ENCODE measurements around the gene PATJ. TPM values are rescaled to one million over a fixed set of nuclear protein-coding genes. Genes with fewer than 3 reads are reported as not detected.

PATJ gene
- polyA plus RNA-seq, 1 donor (not counting 4 experiments of a cell fraction or from before 2014, with no cell fraction given): 28.1 TPM

- Histone ChIP-seq H3K9me1 (ENCODE audit: control insufficient read depth, extremely low read depth, insufficient read depth, low read length) (no peaks in the 10 kb centered on the region), H4K20me1 (ENCODE audit: control insufficient read depth, extremely low read depth, insufficient read depth, low read length) (no peaks in the 10 kb centered on the region), H3K4me2 (ENCODE audit: control insufficient read depth, extremely low read depth, insufficient read depth, low read depth, low read length) (no peak overlapping the region), H3K9me3 (ENCODE audit: control insufficient read depth, low read depth, low read length) (no peaks in the 10 kb centered on the region), H3K9ac (ENCODE audit: control insufficient read depth, extremely low read depth, insufficient read depth, low read length) (no peak overlapping the region), H3K27me3 (ENCODE audit: control insufficient read depth, extremely low read depth, insufficient read depth, low read length) (no peaks in the 10 kb centered on the region), H2AFZ (ENCODE audit: control insufficient read depth, low read length) (no peak overlapping the region), H3K27ac (ENCODE audit: control insufficient read depth, insufficient read depth, low read length) (no peak overlapping the region), H3K4me3 (ENCODE audit: control insufficient read depth in 2 of 3, extremely low read depth in 1 of 3, insufficient read depth in 2 of 3, low read depth in 1 of 3, low read length in 3 of 3) (no peak overlapping the region), H3K79me2 (ENCODE audit: control insufficient read depth, insufficient read depth, low read length) (no peaks in the 10 kb centered on the region), H3K36me3 (ENCODE audit: control insufficient read depth in 2 of 2, extremely low read depth in 1 of 2, insufficient read depth in 2 of 2, low read length in 2 of 2) (peaks cover 0 to 5% of the 10 kb centered on the region in 2 experiments), H3K4me1 (ENCODE audit: control insufficient read depth, extremely low read depth, insufficient read depth, low read length) (no peaks in the 10 kb centered on the region)
- dilution Hi-C loops (cut with MboI; ENCODE audit: extremely low pct_ligation_motif_present, low sequenced_read_pairs): no loop called here
- DNase-seq (ENCODE audit: low read depth, low spot score) (no peak), FAIRE-seq (no peak)
- no peak for TF ChIP-seq CTCF (optimal IDR thresholded peaks at IDR 0.05 in 1 of 3, IDR thresholded peaks at IDR 0.05 in 1 of 3, conservative IDR thresholded peaks at IDR 0.05 in 1 of 3; ENCODE audit: extremely low read depth in 1 of 3, insufficient read depth in 2 of 3, low read length in 3 of 3)
- no peak for TF ChIP-seq EZH2 (IDR thresholded peaks at IDR 0.05; ENCODE audit: low read length)
Measured at GRCh38 chr1:61979729-61980128, 237.4 kb downstream of the PATJ start.

- no peak for DNase-seq (ENCODE audit: low read depth, low spot score)
- dilution Hi-C loops (cut with MboI; ENCODE audit: extremely low pct_ligation_motif_present, low sequenced_read_pairs): no loop called here
- no peaks in the 10 kb centered on the region for H3K9me1 ChIP-seq (ENCODE audit: control insufficient read depth, extremely low read depth, insufficient read depth, low read length)
- no peaks in the 10 kb centered on the region for H3K79me2 ChIP-seq (ENCODE audit: control insufficient read depth, insufficient read depth, low read length)
- no peak overlapping the region for H2AFZ ChIP-seq (ENCODE audit: control insufficient read depth, low read length)
- no peak overlapping the region for H3K9ac ChIP-seq (ENCODE audit: control insufficient read depth, extremely low read depth, insufficient read depth, low read length)
- H3K9me3 ChIP-seq (ENCODE audit: control insufficient read depth, low read depth, low read length): no peaks in the 10 kb centered on the region
- H3K4me2 ChIP-seq (ENCODE audit: control insufficient read depth, extremely low read depth, insufficient read depth, low read depth, low read length): no peak overlapping the region
- no peaks in the 10 kb centered on the region for H3K4me1 ChIP-seq (ENCODE audit: control insufficient read depth, extremely low read depth, insufficient read depth, low read length)
- H3K4me3 ChIP-seq (ENCODE audit: control insufficient read depth in 2 of 3, extremely low read depth in 1 of 3, insufficient read depth in 2 of 3, low read depth in 1 of 3, low read length in 3 of 3): no peak overlapping the region
- H4K20me1 ChIP-seq (ENCODE audit: control insufficient read depth, extremely low read depth, insufficient read depth, low read length): no peaks in the 10 kb centered on the region
- FAIRE-seq: no peak
- no peaks in the 10 kb centered on the region for H3K27me3 ChIP-seq (ENCODE audit: control insufficient read depth, extremely low read depth, insufficient read depth, low read length)
- H3K27ac ChIP-seq (ENCODE audit: control insufficient read depth, insufficient read depth, low read length): no peak overlapping the region
- TF ChIP-seq CTCF (optimal IDR thresholded peaks at IDR 0.05 in 1 of 3, IDR thresholded peaks at IDR 0.05 in 1 of 3, conservative IDR thresholded peaks at IDR 0.05 in 1 of 3; ENCODE audit: extremely low read depth in 1 of 3, insufficient read depth in 2 of 3, low read length in 3 of 3) (no peak), EZH2 (IDR thresholded peaks at IDR 0.05; ENCODE audit: low read length) (no peak)
- peaks cover 0 to 5% of the 10 kb centered on the region in 2 experiments for H3K36me3 ChIP-seq (ENCODE audit: control insufficient read depth in 2 of 2, extremely low read depth in 1 of 2, insufficient read depth in 2 of 2, low read length in 2 of 2)
Measured at GRCh38 chr1:61980561-61980960, 238.3 kb downstream of the PATJ start.

All from keratinocyte (primary cell).